Measurements from ENCODE around the gene PRDM10. TPM values are rescaled to one million over a fixed set of nuclear protein-coding genes. Genes with fewer than 3 reads are reported as not detected.

PRDM10 gene
- total and polyA plus RNA-seq, 10 donors: 1.6 to 16.2 (median 10.3) TPM

- Histone ChIP-seq H3K27ac (no peak overlapping the region), H3K4me1 (peaks cover 0 to 39% (median 10%) of the 10 kb centered on the region in 6 donors), H3K27me3 (replicated peaks in 1 of 7) (no peaks in the 10 kb centered on the region), H3K9me3 (no peaks in the 10 kb centered on the region), H3K36me3 (peaks cover 0 to 14% (median 0%) of the 10 kb centered on the region in 6 donors), H3K4me3 (no peak overlapping the region)
- DNase-seq: no peak
- TF ChIP-seq POLR2A (IDR thresholded peaks at IDR 0.05) (no peak), CTCF (IDR thresholded peaks at IDR 0.05 in 8 of 11, conservative IDR thresholded peaks at IDR 0.05 in 3 of 11) (no peak), POLR2AphosphoS5 (IDR thresholded peaks at IDR 0.05) (no peak)
- WGBS, 5 donors: 80 to 97% (median 86%) methylated on average over 11 of the region's 11 CpGs
- intact Hi-C loops (cut with DNase I; ENCODE audit: low total_unique reads): no loop called here
Measured at GRCh38 chr11:129974672-129975071, 28.0 kb downstream of the PRDM10 start.

GRCh38 chr11:129974237-129974636 is 28.4 kb downstream of the PRDM10 start:
- H3K36me3 ChIP-seq: peaks cover 0 to 14% (median 0%) of the 10 kb centered on the region in 6 donors
- no peaks in the 10 kb centered on the region for H3K27me3 ChIP-seq (replicated peaks in 1 of 7)
- no peak overlapping the region for H3K27ac ChIP-seq
- peaks cover 0 to 44% (median 10%) of the 10 kb centered on the region in 6 donors for H3K4me1 ChIP-seq
- no peak overlapping the region for H3K4me3 ChIP-seq
- intact Hi-C loops (cut with DNase I; ENCODE audit: low total_unique reads): no loop called here
- no peaks in the 10 kb centered on the region for H3K9me3 ChIP-seq
- DNase-seq: no peak
- TF ChIP-seq POLR2AphosphoS5 (IDR thresholded peaks at IDR 0.05) (no peak), POLR2A (IDR thresholded peaks at IDR 0.05) (no peak), CTCF (IDR thresholded peaks at IDR 0.05 in 8 of 11, conservative IDR thresholded peaks at IDR 0.05 in 3 of 11) (no peak)

GRCh38 chr11:129973809-129974208 is 28.8 kb downstream of the PRDM10 start:
- intact Hi-C loops (cut with DNase I; ENCODE audit: low total_unique reads): no loop called here
- H3K27me3 ChIP-seq (replicated peaks in 1 of 7): no peaks in the 10 kb centered on the region
- peaks cover 0 to 13% (median 0%) of the 10 kb centered on the region in 6 donors for H3K36me3 ChIP-seq
- DNase-seq: no peak
- H3K4me3 ChIP-seq: no peak overlapping the region
- 84 to 90% (median 87%) methylated on average over 5 of the region's 5 CpGs for WGBS, 5 donors
- no peaks in the 10 kb centered on the region for H3K9me3 ChIP-seq
- no peak overlapping the region for H3K27ac ChIP-seq
- TF ChIP-seq POLR2A (IDR thresholded peaks at IDR 0.05): no peak
- TF ChIP-seq CTCF (IDR thresholded peaks at IDR 0.05 in 8 of 11, conservative IDR thresholded peaks at IDR 0.05 in 3 of 11): no peak
- no peak for TF ChIP-seq POLR2AphosphoS5 (IDR thresholded peaks at IDR 0.05)
- H3K4me1 ChIP-seq: peaks cover 0 to 48% (median 13%) of the 10 kb centered on the region in 6 donors

- 34 to 55% (median 39%) methylated on average over 1 of the region's 1 CpG for WGBS, 5 donors
- Histone ChIP-seq H3K36me3 (peaks cover 0 to 6% (median 0%) of the 10 kb centered on the region in 6 donors), H3K27me3 (replicated peaks in 1 of 7) (no peaks in the 10 kb centered on the region), H3K4me1 (peaks cover 0 to 55% (median 15%) of the 10 kb centered on the region in 6 donors), H3K27ac (no peak overlapping the region), H3K9me3 (no peaks in the 10 kb centered on the region), H3K4me3 (no peak overlapping the region)
- intact Hi-C loops (cut with DNase I; ENCODE audit: low total_unique reads): no loop called here
- TF ChIP-seq POLR2AphosphoS5 (IDR thresholded peaks at IDR 0.05) (no peak), CTCF (IDR thresholded peaks at IDR 0.05 in 8 of 11, conservative IDR thresholded peaks at IDR 0.05 in 3 of 11) (no peak), POLR2A (IDR thresholded peaks at IDR 0.05) (no peak)
- DNase-seq: no peak
Measured at GRCh38 chr11:129973068-129973467, 29.6 kb downstream of the PRDM10 start.
